GM18858 (cell line): ENCODE measurements around the gene NEDD9.
A peak's percentile ranks its signal among the peaks of the same experiment; 100 is the strongest.

Experiments used
- ATAC-seq: cut with Tn5 transposase; IDR thresholded peaks from one replicate; pipeline ENCODE4 v1.9.1; 2021; ENCODE audit not compliant: unreplicated experiment

NEDD9 gene

DNA sequence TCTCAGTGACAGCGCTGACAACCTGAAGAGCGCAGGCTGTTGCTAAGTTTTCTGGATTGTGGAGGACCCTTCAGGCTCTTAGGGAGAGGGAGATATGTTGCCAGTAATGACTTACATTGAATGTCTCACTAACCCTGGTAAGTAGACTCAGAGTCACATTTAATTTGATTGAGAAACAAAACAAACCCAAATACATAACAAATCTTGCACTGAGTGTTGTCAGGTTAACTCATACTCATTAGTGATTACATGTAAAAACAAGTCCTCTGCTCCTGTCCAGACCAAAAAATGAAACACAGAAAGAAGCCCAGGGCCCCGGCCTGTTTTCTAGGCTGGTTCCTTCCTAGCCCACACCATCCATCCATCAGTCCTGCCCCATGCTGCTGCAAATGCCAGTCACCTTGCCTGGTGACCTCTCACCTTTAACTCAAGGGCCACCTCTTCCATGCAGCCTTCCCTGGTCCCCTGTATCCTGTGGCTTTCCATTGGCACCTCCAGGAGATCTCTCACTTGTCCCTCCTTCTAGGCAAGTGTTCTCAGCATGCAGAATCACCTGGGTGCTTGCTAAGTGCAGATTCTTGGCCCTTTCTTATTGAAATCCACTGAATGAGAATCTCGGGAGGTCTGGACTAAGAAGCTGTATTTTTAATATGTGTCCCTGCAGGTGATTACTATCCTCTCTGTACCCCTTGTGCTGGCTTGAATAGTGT is 86.2 kb downstream of the NEDD9 start:
- no peak for ATAC-seq

DNA sequence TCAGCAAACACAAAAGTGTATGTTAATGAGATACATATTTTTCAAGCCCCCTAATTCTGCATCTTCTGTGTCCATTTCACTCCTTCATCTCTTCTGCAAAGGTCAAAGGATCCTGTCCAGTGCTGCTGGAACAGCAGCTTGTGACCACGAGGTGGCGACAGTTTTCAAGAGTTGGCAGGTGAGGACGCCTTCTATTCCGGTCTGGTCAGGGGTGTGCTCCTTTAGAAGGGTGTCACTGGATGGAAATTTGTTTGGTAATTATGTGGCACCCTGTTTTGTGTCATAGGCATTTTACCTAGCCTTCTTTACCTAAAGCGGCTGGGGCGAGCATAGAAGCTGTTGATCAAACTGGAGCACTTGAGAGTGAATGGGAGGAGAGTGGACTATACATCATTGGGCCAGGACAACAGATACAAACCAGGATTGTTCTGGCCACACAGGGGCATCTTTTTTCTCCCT is 88.0 kb downstream of the NEDD9 start:
- ATAC-seq, result peak; percentile 74

DNA sequence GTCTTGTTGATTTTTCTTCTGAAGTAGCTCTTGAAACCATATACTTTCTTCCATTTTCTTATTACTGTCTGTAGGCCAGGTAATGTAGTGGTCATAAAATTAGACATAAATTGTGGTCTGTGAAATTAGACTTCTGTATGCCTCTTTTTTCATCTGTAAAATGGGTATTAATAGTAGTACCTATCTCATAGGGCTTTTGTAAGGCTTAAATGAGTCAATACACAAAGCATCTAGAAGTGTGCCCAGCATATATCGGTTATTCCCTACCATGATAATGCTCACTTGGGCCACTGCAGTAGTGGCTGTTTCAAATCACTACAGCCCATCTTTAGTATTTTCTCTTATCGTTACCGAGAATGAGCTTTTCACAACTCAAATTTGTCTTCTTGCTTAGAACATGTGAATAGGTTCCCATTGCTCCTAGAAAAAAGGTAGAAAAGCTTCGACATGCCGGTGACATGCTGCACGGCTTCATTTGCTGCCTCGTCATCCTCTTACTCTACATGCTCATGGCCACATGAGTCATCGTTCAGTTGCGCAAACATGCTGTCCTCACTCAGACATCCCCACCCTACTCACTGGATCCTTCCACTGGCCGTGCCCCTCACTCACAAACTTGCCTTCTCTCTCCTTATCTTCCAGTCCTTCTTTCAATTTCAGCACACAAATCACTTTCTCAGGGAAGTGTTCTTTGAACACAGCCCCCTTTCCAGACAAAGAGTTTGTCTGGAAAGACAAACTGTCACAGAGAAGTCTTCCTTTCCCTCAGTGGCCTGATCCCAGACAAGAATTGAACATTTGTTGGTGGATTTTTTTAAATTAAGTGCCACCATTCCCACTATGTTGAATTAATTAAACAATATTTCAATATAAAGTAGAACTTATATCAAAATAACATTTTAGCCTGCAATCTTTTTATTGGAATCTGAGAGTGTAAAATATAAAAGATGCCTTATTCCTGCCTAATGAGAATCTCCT is 88.8 kb downstream of the NEDD9 start:
- no peak for ATAC-seq

DNA sequence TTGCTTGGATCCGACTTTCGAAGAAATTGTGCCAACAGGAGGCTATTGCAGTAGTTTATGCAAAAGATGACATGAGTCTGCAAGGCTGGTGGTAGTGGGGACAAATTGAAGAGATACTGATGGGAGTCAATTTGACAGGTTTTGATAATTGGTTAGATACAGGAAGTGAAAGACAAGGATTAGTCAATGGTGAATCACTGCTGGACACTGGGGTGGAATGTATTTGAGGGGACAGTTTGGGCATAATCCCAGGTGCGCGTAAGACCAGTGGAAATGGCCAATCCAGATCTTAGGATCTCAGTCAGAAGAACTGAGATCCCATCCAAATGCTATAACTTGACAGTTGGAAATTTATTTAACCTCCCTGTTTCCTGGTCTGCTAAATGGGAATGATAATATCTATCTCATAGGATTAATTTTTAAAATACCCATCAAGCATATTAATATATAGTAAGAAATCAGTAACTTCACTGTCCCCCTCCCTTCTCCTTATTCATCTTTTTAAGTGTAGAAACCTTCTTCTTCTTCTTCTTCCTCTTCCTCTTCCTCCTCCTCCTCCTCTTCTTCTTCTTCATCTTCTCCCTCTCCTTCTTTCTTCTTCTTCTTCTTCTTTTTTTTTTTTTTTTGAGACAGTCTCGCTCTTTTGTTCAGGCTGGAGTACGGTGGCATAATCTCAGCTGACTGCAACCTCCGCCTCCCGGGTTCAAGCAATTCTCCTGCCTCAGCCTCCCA is 90.0 kb downstream of the NEDD9 start:
- no peak for ATAC-seq

DNA sequence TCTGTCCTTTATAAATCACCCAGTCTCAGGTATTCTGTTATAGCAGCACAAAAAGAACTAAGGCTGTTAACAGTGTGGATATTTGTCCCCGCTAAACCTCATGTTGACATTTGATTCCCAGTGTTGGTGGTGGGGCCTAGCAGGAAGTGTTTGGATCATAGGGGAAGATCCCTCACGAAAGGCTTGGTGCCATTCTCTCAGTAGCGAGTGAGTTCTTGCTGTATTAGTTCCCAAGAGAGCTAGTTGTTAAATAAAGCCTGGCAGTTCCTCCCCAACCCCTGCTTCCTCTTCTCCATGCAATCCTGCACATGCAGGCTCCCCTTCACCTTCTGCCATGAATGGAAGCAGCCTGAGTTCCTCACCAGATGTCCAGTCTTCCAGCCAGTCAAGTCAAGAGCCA is 91.2 kb downstream of the NEDD9 start:
- no peak for ATAC-seq

GRCh38 chr6:11140056-11140455 is 92.4 kb downstream of the NEDD9 start:
- no peak for ATAC-seq

DNA sequence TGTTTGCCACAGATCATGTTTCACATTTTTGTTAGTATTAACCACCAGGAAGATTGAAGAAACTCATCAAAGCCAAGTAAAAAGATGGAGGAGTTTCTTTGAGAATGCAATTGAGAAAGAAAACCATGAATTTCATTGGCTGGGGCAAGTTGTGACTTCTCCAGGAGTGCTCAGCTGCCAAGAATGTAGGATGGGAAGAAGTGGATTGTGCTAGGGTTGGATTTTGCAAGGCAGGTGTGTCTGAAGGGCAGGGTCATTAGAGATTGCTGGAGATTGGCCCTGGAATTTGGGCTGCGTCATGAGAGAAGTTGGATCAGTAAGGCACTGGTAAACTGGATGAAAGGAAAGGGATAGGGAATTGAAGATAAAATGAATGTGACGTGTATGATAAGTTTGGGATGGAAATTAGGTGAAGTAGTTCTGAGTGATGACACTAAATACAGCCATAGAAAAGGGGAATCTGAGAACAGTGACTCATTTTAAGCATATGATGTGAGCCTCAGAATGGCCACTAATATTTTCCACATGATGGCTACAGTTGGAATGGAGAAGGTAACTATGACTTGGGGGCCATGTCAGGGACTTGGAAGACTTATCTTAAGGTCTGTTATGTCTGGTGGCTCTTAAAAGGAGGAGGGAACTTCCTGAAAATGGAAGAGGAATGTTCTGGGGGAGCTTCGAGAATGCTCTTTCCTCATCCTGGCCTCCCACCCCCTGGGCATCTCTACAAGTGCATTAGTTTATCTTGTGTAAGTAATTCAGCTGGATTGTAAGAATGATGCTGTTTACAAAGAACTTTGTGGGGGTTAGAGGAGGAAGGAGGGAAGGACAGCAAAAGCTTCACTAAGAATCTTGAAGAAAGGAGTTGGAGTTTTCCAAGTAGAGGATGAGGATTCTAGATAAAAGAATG is 93.2 kb downstream of the NEDD9 start:
- ATAC-seq, result peak; percentile 70

GRCh38 chr6:11136809-11137208 is 95.7 kb downstream of the NEDD9 start:
- ATAC-seq, result no peak
